Astrocyte (in vitro differentiated cells and primary cell): ENCODE measurements around the gene DNAH2.

ENCODE experiments used
- CTCF ChIP-seq: IDR thresholded peaks from 2 replicates; pipeline ENCODE4 v1.5.1; 2011; ENCODE audit warnings: low read depth, mild to moderate bottlenecking, inconsistent platforms, low read length, moderate library complexity; ENCODE audit not compliant: insufficient read depth
- EZH2 ChIP-seq: IDR thresholded peaks from 2 replicates; pipeline ENCODE4 v1.6.1; 2012; ENCODE audit warnings: mild to moderate bottlenecking, low read length, inconsistent platforms; ENCODE audit not compliant: insufficient read depth

- no peak for TF ChIP-seq CTCF
- no peak for TF ChIP-seq EZH2
Measured at GRCh38 chr17:7701681-7702080, 15.9 kb upstream of the DNAH2 start.
